Measurements from ENCODE around the gene ABTB2. TPM values are rescaled to one million over a fixed set of nuclear protein-coding genes. Genes with fewer than 3 reads are reported as not detected.

ABTB2 gene
- total and polyA plus RNA-seq, 4 donors: 0.73 to 3.3 (median 2.7) TPM

GRCh38 chr11:34243600-34244464 lies 114.0 kb downstream of the ABTB2 start:
- Histone ChIP-seq H3K9ac (ENCODE audit: insufficient read depth in 1 of 2, low read length in 2 of 2) (peak overlapping the region in 1 of 2 donors; percentile 40), H3K4me3 (no peak overlapping the region), H3K4me1 (ENCODE audit: control insufficient read depth in 5 of 5, insufficient read depth in 5 of 5, low read length in 5 of 5) (peaks cover 0 to 19% (median 9%) of the 10 kb centered on the region in 5 donors), H3K9me3 (ENCODE audit: control insufficient read depth in 4 of 4, insufficient read depth in 3 of 4, low read length in 3 of 4) (no peaks in the 10 kb centered on the region), H3K36me3 (ENCODE audit: control insufficient read depth in 4 of 4, insufficient read depth in 4 of 4, low read length in 4 of 4) (no peaks in the 10 kb centered on the region), H3K27me3 (ENCODE audit: control insufficient read depth in 3 of 3, insufficient read depth in 3 of 3, low read length in 2 of 3) (no peaks in the 10 kb centered on the region), H3K27ac (ENCODE audit: low read depth in 1 of 2, low read length in 1 of 2) (peak overlapping the region in 1 of 2 donors; percentile 62)
- 64 to 81% methylated on average over 8 of the region's 8 CpGs for WGBS, 2 donors
- ATAC-seq (ENCODE audit: insufficient read depth, low FRiP score) (peak; percentile 84), DNase-seq (no peak)
- TF ChIP-seq CTCF (IDR thresholded peaks at IDR 0.05; ENCODE audit: control extremely low read depth, extremely low read depth): no peak

- no peak for TF ChIP-seq CTCF (IDR thresholded peaks at IDR 0.05; ENCODE audit: control extremely low read depth, extremely low read depth)
- H3K4me3 ChIP-seq: no peak overlapping the region
- DNase-seq (no peak), ATAC-seq (ENCODE audit: insufficient read depth, low FRiP score) (no peak)
- H3K27me3 ChIP-seq (ENCODE audit: control insufficient read depth in 3 of 3, insufficient read depth in 3 of 3, low read length in 2 of 3): no peaks in the 10 kb centered on the region
- H3K9ac ChIP-seq (ENCODE audit: insufficient read depth in 1 of 2, low read length in 2 of 2): no peak overlapping the region
- H3K9me3 ChIP-seq (ENCODE audit: control insufficient read depth in 4 of 4, insufficient read depth in 3 of 4, low read length in 3 of 4): no peaks in the 10 kb centered on the region
- peaks cover 0 to 19% (median 9%) of the 10 kb centered on the region in 5 donors for H3K4me1 ChIP-seq (ENCODE audit: control insufficient read depth in 5 of 5, insufficient read depth in 5 of 5, low read length in 5 of 5)
- WGBS, 2 donors: 87 to 88% methylated on average over 11 of the region's 11 CpGs
- no peak overlapping the region for H3K27ac ChIP-seq (ENCODE audit: low read depth in 1 of 2, low read length in 1 of 2)
- no peaks in the 10 kb centered on the region for H3K36me3 ChIP-seq (ENCODE audit: control insufficient read depth in 4 of 4, insufficient read depth in 4 of 4, low read length in 4 of 4)
Observed at GRCh38 chr11:34242037-34242625, 115.7 kb downstream of the ABTB2 start.

- ATAC-seq (ENCODE audit: insufficient read depth, low FRiP score) (no peak), DNase-seq (no peak)
- TF ChIP-seq CTCF (IDR thresholded peaks at IDR 0.05; ENCODE audit: control extremely low read depth, extremely low read depth): no peak
- Histone ChIP-seq H3K9me3 (ENCODE audit: control insufficient read depth in 4 of 4, insufficient read depth in 3 of 4, low read length in 3 of 4) (no peaks in the 10 kb centered on the region), H3K4me1 (ENCODE audit: control insufficient read depth in 5 of 5, insufficient read depth in 5 of 5, low read length in 5 of 5) (peaks cover 0 to 19% (median 9%) of the 10 kb centered on the region in 5 donors), H3K27me3 (ENCODE audit: control insufficient read depth in 3 of 3, insufficient read depth in 3 of 3, low read length in 2 of 3) (no peaks in the 10 kb centered on the region), H3K9ac (ENCODE audit: insufficient read depth in 1 of 2, low read length in 2 of 2) (no peak overlapping the region), H3K4me3 (no peak overlapping the region), H3K27ac (ENCODE audit: low read depth in 1 of 2, low read length in 1 of 2) (no peak overlapping the region), H3K36me3 (ENCODE audit: control insufficient read depth in 4 of 4, insufficient read depth in 4 of 4, low read length in 4 of 4) (no peaks in the 10 kb centered on the region)
- 83 to 91% methylated on average over 8 of the region's 8 CpGs for WGBS, 2 donors
Observed at GRCh38 chr11:34240150-34240494, 117.7 kb downstream of the ABTB2 start.
